NCI-H2196 treated with DMSO at 0.1 percent for 48 hours (cell line): ENCODE data around the gene PDHX.
"Not testable (repeated sequence)": the region's sequence is repeated elsewhere in the genome, so short reads cannot be mapped to it uniquely, and the experiment has no call there.

Source experiments
- DNase-seq: peaks from one replicate; lab custom pipeline; 2025; ENCODE audit not compliant: unreplicated experiment; lab: John Stamatoyannopoulos, UW

The PDHX gene

GRCh38 chr11:34916015-34916842 lies at the start of gene PDHX, which contains the start of gene APIP:
Gene PDHX, plus strand, starts transcription at chr11:34916618. Its CDS starts 38 bp downstream, at chr11:34916656.
Gene APIP, minus strand, starts transcription at chr11:34916379. Its CDS starts 95 bp downstream, at chr11:34916284.
- DNase-seq, result peak; percentile 94

- DNase-seq, result no peak
Observed at GRCh38 chr11:34869425-34869824, 47.0 kb upstream of the PDHX start.

GRCh38 chr11:34870548-34871196 lies 45.7 kb upstream of the PDHX start:
- DNase-seq, result no peak

GRCh38 chr11:34874202-34874601 lies 42.2 kb upstream of the PDHX start:
- no peak for DNase-seq

GRCh38 chr11:34877375-34877975 lies 38.9 kb upstream of the PDHX start:
- no peak for DNase-seq

- no peak for DNase-seq
Observed at GRCh38 chr11:34881900-34882299, 34.5 kb upstream of the PDHX start.

- no peak for DNase-seq
Observed at GRCh38 chr11:34886609-34887008, 29.8 kb upstream of the PDHX start.

- no peak for DNase-seq
Observed at GRCh38 chr11:34887260-34887659, 29.2 kb upstream of the PDHX start.

- DNase-seq, result no peak
Observed at GRCh38 chr11:34890089-34890488, 26.3 kb upstream of the PDHX start.

- peak; percentile 17 for DNase-seq
Observed at GRCh38 chr11:34890812-34891211, 25.6 kb upstream of the PDHX start.

GRCh38 chr11:34891611-34892010 lies 24.8 kb upstream of the PDHX start:
- DNase-seq, result no peak

GRCh38 chr11:34893416-34893815 lies 23.0 kb upstream of the PDHX start:
- DNase-seq, result no peak

- DNase-seq, result not testable (repeated sequence)
Observed at GRCh38 chr11:34896191-34896590, 20.2 kb upstream of the PDHX start.

- no peak for DNase-seq
Observed at GRCh38 chr11:34897171-34897870, 19.1 kb upstream of the PDHX start.

- no peak for DNase-seq
Observed at GRCh38 chr11:34898474-34898873, 17.9 kb upstream of the PDHX start.

GRCh38 chr11:34899633-34900016 lies 16.8 kb upstream of the PDHX start:
- DNase-seq, result no peak

GRCh38 chr11:34904421-34904955 lies 11.9 kb upstream of the PDHX start:
- DNase-seq, result no peak

- DNase-seq, result no peak
Observed at GRCh38 chr11:34905666-34906065, 10.8 kb upstream of the PDHX start.

- no peak for DNase-seq
Observed at GRCh38 chr11:34907934-34908593, 8.4 kb upstream of the PDHX start.

- no peak for DNase-seq
Observed at GRCh38 chr11:34909415-34909814, 7.0 kb upstream of the PDHX start.

GRCh38 chr11:34909955-34910354 lies 6.5 kb upstream of the PDHX start:
- no peak for DNase-seq
